ENCODE results near the gene PPP1R26.
"Not testable (repeated sequence)": the region's sequence is repeated elsewhere in the genome, so short reads cannot be mapped to it uniquely, and the experiment has no call there.

PPP1R26 gene

DNA sequence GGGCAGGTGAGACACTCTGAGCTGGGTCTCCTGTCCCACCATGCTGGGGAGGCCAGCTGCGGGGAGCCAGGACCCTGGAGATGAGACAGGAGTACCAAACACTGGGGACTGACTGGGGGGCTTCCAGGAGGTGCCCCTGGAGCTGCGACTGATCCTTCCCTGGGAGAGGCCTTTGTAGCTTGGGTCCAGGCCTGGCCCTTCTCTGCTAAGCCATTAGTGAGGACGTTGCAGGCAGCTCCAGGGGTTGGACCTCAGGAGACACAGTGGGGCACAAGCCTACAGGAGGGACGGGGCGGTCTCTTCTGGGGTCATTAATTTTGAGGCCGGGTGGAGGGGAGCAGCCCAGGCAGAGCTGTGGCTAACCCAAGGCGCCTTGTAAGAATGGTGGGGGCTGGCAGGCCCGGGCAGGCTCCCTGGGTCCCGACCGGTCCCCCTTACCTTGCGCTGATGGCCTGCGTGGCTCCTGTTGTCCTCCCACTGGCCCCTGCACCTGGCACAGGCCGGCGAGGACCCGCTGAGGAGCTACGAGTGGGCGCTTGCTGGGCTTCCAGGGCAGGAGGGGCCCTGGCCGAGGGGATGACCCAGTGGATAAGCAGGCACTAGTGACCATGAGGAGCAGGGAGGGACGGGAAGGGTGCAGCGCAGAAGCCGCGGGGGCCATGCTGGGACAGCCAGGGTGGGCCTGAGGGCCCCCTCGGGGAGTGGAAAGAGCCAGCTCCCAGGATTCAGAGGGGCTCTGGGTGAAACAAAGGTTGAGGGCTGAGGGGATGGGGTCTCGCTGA is 26.0 kb downstream of the PPP1R26 start:
- no peak for DNase-seq

DNA sequence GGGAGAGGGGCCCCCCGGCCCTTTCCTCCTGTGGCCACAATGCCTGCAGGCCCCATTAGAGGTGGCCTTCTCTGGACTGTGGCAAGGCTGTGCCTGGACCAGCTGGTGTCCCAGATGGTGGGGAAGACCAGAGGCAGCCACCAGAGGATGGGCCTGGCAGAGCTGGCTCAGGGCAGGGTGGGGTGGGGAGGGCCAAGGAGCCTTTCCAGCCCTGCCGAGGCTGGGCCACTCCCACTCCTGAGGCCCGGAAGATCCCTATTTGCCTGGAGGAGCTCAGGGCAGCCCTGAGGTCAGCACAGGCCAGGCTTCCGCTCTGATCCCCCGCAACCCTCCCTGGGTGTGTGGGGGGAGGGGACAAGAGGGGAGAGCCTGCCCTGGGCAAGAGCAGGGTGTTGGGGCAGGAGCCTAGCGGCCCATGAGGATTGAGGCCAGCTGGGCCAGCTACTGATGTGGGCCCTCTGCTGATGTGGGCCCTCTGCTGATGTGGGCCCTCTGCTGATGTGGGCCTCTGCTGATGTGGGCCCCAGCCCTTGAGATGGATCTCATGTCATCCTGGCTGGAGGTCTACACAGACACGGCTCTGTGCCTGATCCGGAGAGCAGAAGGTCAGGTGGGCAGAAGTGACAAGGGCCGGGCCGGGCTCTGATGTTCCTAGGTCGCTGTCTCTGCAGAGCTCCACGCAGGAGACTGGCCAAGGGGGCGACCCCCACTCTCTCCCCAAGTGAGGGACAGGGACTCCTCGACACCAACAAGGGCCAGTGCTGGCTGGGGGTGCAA is 26.9 kb downstream of the PPP1R26 start:
- DNase-seq, result no peak

DNA sequence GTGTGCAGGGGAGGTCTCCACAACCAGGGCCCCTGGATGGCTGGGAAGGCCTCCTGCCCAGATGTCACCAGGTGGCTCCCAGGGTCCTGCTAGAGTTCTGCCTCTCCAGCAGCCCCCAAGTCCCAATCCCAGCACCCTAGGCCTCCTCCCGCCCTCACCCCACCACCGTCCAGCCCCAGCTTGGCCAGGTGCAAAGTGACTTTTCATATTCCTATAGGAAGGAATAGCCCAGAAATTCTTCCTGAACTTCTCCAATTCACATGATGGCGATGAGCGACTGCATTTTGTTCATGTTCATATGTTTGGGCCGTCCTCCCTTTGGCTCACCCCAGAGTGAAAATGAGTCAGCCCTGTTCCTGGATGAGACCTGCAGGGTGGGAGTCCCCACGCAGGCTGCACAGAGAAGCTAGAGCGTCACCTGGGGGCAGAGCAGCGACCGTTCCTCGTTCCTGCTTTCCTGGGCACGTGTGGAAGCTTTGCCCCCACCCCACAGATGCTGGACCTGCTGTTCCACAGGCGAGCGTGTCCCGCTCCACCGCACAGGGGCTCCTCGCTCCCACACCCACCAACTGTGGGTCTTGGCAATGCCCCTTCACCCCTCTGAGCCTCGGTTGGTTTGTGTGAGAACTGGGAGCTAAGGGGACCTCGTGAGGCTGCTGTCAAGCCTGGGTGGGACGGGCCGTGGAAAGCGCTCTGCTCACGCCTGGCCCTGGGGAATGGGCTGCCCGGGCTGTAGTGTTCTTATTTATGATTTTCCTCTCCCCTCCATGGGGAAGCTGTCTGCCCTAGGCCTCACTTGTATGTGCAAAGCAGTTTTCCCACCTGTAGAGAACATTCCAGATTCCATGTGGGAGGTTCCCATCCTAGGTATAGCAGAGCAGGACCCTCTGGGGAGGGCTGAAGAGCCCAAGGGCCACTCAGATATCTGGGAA is 27.8 kb downstream of the PPP1R26 start:
- DNase-seq, result no peak

DNA sequence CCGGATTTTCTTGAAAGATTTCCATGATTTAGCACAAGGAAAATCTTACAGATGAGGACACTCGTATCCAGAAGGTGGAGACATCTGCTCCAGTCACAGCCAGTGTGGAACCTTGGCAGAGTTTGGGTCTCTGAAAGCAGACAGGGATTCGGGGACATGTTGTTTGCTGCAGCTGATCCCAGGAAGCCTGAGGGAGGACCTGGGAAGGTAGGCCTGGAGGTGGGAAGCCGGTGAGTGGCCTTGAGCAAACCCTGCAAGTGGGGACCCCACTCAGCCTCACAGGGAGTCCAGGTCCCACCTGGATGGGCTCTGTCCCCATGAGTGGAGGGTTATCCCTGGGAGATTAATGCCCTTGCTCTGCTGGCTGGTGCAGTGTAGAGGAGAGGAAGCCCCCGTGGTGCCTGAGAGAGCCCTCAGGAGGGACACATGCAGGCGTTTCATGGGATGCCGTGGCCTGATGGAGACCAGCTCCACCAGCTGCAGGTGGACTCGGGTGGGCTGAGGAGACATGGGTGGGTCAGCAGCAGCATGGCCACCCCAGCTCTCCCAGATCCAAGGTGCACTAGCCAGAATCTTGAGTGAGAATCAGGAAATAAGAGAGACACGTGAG is 28.7 kb downstream of the PPP1R26 start:
- DNase-seq, result no peak

DNA sequence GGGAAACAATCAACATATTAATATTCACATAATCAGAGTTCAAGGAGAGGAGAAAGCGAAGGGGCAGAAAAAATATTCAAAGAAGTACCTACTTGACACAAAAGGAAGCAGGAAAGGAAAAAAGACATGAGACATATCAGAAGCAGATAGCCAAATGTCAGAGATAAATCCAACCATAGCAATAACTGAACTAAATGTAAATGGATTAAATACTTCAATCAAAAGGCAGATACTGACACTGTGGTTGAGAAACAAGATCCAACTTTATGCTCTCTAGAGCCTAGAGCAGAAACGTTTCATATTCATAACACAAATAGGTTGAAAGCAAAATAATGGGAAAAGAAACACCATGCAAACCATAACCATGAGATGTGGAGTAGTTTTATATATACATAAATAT is 29.9 kb downstream of the PPP1R26 start:
- DNase-seq, result no peak

DNA sequence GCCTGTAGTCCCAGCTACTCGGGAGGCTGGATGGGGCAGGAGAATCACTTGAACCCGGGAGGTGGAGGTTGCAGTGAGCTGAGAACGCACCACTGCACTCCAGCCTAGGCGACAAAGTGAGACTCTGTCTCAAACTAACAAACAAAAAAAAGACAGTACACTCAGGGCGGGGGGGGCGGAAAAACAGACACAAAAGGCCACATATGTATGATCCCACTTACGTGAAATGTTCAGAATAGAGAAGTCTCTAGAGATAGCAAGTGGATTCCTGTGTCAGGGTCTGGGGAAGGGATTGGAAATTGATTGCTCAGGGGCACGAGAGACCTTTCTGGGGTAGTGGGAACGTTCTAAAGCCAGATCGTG is 32.6 kb downstream of the PPP1R26 start:
- no peak for DNase-seq

DNA sequence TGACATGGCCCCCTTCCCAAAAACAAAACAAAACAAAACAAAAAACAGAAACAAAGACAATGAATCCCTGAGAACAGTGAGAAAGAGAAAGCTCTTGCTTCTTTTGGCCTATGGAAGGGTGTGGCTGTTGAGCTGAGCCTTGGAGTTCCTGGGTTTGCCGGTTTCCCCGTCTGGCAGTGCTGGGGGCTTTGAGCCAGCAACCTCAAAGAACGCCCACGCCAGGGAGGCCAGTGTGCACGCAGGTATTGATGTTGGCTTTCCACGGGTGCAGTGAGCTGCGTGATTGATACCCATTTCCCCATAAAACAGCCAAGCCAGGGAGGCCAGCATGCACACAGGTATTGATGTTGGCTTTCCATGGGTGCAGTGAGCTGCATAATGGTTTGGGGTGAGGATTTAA is 33.3 kb downstream of the PPP1R26 start:
- no peak for DNase-seq

DNA sequence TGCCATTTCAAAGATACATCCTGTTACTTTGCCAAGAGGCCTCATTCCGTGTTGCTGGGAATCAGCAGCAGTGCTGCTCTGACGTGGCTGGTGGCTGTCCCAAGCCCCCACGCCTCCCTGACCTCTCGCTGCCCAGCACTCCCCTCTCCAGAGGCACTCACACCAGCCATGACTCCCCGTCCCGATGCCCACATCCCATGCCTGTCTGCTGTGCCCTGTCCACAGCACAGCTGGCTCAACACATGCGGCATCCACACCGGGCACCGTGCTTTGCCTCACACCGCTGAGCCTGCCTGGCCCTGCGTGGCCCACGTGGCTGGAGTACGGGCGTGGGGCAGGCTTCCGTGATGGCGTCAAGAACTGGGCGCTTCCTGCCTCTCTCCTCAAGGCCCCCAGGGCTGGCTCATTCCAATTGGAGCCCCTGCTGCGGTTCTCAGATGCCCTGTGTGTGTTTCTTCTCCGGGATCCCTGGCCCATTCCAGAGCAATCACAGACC is 33.8 kb downstream of the PPP1R26 start:
- no peak for DNase-seq

DNA sequence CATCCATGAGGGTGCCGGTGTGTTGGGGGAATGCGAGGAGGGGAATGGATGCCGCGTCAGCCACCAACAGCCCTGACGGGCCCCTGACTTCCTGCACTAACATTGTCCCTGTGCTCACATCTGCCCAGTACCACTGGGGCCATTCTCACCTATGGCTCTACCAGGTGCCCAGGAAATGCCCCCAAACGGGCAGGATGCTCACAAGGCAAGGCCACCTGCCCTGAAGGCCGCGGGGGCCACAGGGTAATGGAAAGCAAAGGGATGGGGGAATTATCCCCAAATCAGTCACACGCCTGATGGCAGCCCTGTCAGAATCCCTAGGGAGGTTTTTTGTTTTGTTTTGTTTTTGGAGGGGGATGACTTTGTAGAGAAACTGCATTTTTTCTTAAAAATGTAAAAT is 34.3 kb downstream of the PPP1R26 start:
- not testable (repeated sequence) for DNase-seq

DNA sequence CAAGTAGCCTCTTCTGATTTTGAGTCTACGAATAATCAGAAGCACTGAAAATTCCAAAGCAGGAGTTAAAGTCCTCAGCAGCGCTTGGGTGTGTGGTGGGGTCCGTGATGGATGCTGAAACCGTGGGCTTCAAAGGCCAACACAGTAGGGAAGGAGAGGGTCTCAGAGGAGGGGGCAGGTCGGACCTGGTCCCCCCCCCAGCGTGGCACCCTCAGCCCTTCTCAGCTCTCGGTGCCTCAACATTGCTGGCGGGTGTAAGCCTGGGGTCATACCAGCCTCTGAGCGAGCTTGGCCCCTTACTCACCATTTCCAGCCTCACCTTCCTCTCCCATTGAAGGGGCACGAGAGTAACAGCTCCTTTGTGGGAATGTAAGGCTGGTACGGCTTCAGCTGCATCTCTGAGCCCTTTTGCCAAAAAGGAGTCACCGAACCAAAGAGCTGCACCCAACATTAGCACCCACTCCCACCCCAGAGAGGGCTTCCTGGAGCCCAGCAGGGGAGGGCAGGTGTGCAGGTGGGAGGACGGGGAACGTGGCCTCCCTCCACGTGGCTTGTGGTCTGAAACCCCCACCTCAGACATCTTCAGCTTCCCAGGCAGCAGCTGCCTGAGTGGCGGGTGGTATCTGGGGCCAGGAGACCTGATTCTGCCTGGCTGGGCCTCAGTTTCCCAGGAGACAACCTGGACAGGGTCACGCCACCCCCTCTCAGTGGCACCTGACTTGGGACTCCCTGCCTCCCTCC is 34.9 kb downstream of the PPP1R26 start:
- DNase-seq, result no peak

DNA sequence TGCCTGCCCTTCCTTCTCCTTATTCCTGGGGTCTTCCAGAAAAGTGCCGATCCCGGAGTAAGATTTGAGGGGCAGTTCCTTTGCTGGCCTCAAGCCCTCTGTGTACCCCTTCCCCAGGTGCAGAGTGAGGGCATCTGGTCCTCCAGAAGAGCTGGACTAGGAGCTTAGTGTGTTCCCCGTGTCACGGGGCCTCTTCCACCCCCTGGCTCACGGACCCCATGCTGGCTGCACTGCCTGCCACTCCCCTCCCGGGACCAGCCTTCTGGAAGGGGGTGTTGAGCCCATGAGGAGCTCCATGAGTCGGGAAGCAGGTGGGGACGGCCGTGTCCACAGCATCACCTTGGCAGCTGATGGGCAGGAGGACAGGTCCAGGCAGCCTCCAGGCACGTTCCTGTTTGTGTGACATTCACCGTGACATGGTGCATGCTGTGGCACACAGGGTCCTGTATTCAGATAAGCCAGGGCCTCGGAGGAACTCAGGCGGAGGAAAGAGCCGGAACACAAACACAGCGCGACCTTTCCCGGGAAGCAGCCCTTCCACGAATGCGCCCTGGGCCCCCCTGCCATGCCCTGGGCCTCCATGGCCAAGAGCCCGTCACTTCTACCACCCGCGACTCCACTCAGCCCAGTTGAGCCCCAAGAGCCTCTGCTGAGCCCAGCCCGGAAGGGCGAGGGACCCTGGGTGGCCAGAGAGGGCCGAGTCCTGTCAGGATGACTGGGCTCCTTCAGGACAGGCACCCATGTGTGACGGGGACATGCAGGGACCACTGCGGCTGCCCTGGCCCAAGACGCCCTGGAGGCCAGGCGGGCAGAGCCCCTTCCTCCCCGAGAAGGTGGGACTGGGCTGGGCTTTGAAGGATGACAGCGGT is 35.7 kb downstream of the PPP1R26 start:
- DNase-seq, result no peak

DNA sequence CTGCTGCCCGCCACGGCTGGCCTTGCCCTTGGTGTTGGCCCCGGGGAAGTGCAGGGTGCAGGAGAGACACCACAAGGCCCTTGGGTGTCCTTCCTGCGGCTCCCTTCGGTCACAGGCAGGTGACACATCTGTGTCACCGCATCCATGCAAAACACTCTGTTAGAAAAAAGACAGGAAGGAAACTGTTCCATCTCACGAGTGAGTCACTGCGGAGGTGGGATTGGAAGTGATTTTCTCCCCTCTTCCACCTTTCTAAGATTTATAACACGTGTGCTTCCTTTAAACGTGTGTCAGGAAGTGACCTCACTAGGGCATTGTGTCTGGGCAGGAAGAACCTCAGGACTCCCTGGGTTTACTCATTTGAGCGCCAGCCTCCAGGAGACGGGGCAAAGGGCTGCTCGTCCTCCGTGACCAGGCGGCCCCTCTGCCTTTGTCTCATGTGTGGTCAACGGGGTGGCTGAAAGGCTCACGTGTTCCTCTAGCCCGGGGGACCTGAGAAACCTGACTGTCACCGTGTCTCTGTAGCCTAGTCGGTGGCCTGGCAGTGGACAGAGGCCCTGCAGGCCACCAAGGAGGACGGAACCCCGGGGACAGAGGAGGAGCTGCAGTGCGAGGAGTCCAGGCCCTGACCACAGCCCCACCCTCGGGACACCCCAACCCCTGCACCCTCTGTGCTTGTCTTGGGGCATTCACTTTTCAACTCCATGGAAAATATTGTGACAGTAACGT is 36.7 kb downstream of the PPP1R26 start:
- DNase-seq, result no peak

DNA sequence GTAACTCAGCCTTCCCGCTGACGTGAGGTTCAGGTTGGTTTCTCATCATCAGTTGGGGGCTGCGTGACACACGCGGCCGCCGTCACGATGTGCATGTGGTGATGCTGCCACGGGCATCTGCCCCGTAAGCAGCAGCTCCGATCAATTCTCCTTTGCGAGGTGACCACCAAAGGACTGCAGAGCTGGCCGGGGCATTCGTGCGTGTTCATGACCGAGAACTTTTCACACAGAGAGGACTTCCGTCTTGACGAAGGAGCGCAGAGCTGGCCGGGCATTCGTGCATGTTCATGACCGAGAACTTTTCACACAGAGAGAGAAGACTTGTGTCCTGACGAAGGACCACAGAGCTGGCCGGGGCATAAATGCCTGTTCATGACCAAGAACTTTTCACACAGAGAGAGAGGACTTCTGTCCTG is 37.8 kb downstream of the PPP1R26 start:
- DNase-seq, result no peak

DNA sequence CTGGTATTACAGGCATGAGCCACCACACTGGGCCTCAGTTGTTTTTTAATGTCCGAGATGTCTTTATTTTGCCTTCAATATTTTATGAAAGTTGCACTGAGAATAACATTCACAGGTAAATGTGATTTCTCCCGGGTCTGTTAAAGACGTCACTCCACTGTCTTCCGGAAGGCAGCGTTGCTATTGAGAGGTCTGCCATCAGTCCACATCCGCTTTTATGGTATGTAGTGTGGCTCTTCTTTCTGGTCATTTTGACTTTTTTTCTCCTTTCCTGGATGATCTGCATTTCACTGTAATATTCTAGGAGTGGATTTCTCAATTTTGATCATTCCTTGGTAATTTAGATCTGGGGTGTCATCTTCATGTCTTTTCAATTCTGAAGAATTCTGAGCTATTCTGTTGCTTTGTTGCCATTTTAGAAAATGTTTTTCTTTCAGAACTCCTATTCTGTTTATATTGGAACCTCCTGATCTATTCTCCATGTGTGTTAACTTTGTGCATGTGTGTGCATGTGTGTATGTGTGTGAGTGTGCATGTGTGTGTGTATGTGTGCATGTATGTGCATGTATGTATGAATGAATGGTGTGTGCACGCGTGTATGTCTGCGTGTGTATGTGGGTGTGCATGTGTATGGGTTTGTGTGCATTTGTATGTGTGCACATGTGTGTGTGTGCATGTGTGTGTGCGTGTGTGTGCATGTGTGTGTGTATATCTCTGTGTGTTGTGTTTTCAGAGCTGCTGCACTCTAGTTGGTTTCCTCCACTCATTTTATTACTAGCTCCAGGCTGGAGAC is 39.8 kb downstream of the PPP1R26 start:
- DNase-seq, result no peak

DNA sequence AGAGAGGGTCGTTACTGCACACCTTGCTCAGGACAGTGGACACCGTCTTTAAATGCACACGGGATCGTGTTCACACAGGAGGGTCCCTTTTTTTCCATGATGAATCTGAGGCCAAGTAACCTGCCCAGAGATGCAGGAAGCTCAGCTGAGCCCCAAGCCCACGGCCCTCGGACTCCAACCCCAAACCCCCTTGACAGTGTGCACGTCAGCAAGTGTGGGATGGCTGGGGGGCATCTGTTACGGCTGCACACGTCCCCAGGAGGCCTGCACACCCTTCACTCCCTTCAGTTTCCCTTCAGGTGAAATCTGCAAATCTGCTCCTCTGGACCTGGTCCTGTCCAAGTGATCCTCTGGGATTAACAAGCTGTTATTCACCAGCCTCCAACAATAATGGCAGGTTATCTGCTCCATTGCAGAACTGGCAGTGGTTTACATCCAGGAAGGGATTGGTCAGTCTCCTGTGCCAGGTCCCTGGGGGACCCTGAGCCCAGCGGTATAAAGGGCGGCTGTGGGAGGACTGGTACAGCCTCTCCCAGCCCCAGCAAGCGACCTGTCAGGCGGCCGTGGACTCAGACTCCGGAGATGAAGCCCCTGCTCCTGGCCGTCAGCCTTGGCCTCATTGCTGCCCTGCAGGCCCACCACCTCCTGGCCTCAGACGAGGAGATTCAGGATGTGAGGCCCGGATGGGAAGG is 41.5 kb downstream of the PPP1R26 start, which contains the start of gene LCN1:
TSS of gene LCN1 (plus strand) at position 525 of the 692 bp plus-strand sequence. CDS start at position 583, 58 bp downstream.
- DNase-seq, result no peak

DNA sequence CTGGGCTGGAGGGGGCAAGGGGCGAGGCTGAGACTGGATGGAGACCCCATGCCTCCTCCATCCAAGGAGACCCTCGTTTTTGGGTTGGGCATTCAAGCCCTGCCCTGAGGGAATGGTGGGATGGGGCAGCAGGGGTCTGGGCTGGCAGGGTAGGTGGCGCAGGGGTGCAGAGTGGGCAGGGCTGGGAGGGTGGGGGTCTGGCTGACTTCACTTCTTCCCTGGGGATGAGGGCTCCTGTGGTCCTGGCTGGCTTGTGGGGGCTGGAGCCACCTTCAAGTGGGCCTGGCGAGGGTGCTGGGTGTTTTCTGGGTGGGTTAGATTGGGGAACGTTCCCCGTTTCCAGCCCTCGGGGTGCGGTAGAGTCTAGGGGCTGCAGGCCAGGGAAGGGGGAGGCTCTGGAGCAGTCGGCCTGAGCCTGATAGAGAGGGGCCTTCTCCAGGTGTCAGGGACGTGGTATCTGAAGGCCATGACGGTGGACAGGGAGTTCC is 42.1 kb downstream of the PPP1R26 start:
- no peak for DNase-seq

DNA sequence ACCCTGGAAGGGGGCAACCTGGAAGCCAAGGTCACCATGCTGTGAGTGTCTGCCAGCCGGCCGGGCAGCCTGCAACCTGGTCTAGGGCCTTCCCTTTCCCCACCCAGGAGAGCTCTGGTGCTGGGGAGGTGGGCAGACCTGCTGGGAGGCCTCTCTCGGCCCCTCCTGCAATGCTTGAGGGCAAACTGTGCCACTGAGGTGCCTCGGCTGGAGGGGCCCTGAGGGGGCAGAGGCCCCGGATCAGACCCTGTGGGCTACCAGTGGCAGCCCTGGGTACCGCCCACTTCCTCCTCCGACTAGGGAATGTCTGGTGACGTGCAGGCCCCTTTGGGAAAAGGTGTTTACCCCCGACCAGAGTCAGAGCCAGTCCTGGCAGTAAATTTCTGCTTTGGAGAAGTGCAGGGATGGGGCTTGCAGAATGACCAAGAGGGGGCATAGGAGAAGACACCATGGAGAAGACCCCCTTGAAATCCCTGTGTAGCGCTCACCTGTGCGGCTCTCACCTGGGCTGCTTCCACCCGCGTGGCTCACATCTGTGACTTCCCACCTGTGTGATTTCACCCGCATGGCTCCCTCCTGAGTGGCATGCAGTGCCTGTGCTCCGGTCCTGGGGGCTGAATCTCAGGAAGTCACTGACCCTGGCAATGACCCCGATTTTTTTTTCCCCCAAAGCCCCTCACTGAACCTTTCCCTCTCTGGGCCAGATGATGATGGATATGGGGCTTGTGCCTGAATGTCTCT is 42.7 kb downstream of the PPP1R26 start:
- DNase-seq, result no peak

DNA sequence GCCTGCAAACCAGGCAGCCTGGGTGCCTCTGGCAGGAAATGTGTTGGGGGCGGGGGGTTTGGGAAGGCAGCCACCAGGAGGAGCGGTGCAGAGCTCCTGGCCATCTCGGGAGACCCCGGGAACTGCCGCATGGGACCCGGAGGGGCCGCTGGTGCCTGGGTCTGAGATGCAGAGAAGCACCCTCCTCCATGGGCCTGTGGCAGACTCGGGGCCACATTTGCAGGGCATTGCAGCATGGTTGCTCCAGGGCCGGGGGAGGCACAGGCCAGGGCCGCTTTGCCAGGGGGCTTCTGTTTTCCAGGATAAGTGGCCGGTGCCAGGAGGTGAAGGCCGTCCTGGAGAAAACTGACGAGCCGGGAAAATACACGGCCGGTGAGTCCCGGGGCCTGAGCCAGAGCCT is 43.3 kb downstream of the PPP1R26 start:
- no peak for DNase-seq
